ENCODE results near the gene NGRN. TPM values are rescaled to one million over a fixed set of nuclear protein-coding genes. Genes with fewer than 3 reads are reported as not detected.
A peak's percentile ranks its signal among the peaks of the same experiment; 100 is the strongest.
"Not testable (repeated sequence)": the region's sequence is repeated elsewhere in the genome, so short reads cannot be mapped to it uniquely, and the experiment has no call there.

NGRN gene
- total and polyA plus RNA-seq, 7 donors = 188 to 298 (median 212) TPM

DNA sequence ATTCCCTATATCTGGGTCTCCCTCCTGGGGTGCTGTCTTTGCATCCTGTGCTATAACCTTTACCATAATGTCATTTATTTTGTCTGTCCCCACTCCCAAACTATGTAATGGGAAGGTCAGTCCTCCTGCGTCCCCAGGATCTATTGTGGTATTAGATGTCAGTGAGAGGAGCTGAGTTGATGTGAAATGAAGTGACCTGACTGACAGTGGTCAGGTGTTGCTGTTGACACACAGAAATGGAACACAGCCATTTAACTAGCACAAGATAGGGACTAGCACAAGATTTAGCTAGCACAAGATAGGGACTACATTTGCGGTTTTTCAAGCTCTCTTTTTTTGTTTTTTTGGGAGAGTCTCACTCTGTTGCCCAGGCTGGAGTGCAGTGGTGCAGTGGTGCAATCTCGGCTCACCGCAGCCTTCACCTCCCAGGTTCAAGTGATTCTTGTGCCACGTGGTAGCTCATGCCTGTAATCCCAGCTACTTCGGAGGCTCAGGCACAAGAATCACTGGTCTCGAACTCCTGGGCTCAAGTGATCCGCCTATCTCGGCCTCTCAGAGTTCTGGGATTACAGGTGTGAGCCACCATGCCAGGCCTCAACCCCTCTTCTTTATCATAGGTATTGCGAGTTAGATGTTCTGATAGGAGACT is 5.2 kb downstream of the NGRN start:
- no peaks in the 10 kb centered on the region for H3K27me3 ChIP-seq (ENCODE audit: insufficient read depth in 3 of 3, low read length in 2 of 3)
- TF ChIP-seq, protein P1, sequence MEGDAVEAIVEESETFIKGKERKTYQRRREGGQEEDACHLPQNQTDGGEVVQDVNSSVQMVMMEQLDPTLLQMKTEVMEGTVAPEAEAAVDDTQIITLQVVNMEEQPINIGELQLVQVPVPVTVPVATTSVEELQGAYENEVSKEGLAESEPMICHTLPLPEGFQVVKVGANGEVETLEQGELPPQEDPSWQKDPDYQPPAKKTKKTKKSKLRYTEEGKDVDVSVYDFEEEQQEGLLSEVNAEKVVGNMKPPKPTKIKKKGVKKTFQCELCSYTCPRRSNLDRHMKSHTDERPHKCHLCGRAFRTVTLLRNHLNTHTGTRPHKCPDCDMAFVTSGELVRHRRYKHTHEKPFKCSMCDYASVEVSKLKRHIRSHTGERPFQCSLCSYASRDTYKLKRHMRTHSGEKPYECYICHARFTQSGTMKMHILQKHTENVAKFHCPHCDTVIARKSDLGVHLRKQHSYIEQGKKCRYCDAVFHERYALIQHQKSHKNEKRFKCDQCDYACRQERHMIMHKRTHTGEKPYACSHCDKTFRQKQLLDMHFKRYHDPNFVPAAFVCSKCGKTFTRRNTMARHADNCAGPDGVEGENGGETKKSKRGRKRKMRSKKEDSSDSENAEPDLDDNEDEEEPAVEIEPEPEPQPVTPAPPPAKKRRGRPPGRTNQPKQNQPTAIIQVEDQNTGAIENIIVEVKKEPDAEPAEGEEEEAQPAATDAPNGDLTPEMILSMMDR (IDR thresholded peaks at IDR 0.05) = no peak
- peaks cover 5 to 71% of the 10 kb centered on the region in 2 donors for H3K36me3 ChIP-seq (ENCODE audit: insufficient read depth in 1 of 2, low read depth in 1 of 2)
- WGBS, 3 donors = 43 to 52% (median 46%) methylated on average over 10 of the region's 10 CpGs
- peaks cover 67% of the 10 kb centered on the region for H3K4me1 ChIP-seq
- ATAC-seq = peak; percentile 75 to 84 (median 83)
- peak overlapping the region; percentile 85 for H3K27ac ChIP-seq
- no peak for DNase-seq
- intact Hi-C loops (cut with DNase I) = no loop called here
- H3K9me3 ChIP-seq = no peaks in the 10 kb centered on the region
- H3K4me3 ChIP-seq = peak overlapping the region; percentile 39

DNA sequence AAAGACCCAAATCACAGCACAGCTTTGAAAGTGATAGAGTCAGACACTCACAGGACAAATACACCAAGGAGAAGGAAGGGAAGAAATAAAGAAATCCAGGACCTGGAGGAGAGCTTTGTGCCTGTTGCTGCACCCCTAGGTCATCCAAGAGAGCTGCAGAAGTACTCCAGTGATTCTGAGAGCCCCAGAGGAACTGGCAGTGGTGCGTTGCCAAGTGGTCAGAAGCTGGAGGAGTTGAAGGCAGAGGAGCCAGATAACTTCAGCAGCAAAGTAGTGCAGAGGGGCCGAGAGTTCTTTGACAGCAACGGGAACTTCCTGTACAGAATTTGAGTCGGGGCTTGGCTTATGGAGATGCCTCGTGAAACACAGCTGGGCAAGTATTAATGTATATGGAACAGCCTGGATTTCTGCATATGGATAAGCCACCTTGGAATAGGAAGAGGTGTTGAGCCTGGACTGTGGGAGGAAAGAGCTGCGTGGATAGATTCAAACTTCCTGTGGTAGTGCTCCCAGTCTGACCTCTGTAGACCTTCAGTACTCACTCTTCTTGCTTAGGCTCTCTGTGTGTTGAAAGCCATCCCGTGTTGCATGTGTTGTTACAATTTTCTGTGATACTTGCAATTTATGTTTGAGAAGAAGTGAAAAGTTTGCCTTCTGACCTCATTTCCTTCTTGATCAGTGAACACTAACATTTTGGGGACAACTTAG is 6.1 kb downstream of the NGRN start:
- ATAC-seq = peak in 3 of 4 donors; percentile 27 to 55 (median 43)
- Histone ChIP-seq H3K4me1 (peaks cover 67% of the 10 kb centered on the region), H3K4me3 (peak overlapping the region; percentile 39), H3K36me3 (ENCODE audit: insufficient read depth in 1 of 2, low read depth in 1 of 2) (peaks cover 5 to 71% of the 10 kb centered on the region in 2 donors), H3K9me3 (no peaks in the 10 kb centered on the region), H3K27me3 (ENCODE audit: insufficient read depth in 3 of 3, low read length in 2 of 3) (no peaks in the 10 kb centered on the region), H3K27ac (peak overlapping the region; percentile 85)
- intact Hi-C loops (cut with DNase I) = no loop called here
- 36 to 57% (median 40%) methylated on average over 7 of the region's 7 CpGs for WGBS, 3 donors
- no peak for DNase-seq
- TF ChIP-seq, protein P1 (IDR thresholded peaks at IDR 0.05) = no peak

DNA sequence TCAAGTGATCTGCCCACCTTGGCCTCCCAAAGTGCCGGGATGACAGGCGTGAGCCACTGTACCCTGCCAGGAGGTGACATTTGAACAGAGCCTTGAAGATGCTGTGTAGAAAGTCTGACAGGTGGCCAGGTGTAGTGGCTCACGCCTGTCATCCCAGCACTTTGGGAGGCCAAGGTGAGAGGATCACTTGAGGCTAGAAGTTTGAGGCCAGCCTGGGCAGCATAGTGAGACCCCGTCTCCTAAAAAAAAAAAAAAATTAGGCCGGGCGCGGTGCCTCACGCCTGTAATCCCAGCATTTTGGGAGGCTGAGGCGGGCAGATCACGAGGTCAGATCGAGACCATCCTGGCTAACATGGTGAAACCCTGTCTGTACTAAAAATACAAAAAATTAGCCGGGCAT is 13.0 kb downstream of the NGRN start:
- H3K9me3 ChIP-seq; H3K27me3 ChIP-seq (ENCODE audit: insufficient read depth in 3 of 3, low read length in 2 of 3); H3K4me1 ChIP-seq; ATAC-seq; H3K4me3 ChIP-seq; DNase-seq; H3K27ac ChIP-seq; intact Hi-C loops (cut with DNase I); H3K36me3 ChIP-seq (ENCODE audit: insufficient read depth in 1 of 2, low read depth in 1 of 2): not testable (repeated sequence)
- WGBS, 3 donors = 97 to 98% (median 98%) methylated on average over 12 of the region's 12 CpGs

DNA sequence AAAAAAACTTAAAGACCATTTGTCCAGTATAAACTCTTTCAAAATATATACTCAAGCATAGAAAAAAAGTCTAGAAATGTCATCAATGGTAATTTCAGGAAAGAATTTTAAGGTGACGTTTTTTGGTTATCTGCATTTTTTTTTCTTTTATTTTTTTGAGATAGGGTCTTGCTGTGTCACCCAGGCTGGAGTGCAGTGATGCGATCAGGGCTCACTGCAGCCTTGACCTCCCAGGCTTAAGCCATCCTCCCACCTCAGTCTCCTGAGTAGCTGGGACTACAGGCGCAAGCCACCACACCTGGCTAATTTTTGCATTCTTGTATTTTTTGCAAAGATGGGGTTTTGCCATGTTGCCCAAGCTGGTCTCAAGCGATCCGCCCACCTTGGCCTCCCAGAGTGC is 15.3 kb downstream of the NGRN start:
- H3K27me3 ChIP-seq (ENCODE audit: insufficient read depth in 3 of 3, low read length in 2 of 3); H3K4me1 ChIP-seq; ATAC-seq; H3K36me3 ChIP-seq (ENCODE audit: insufficient read depth in 1 of 2, low read depth in 1 of 2); H3K4me3 ChIP-seq; H3K27ac ChIP-seq; H3K9me3 ChIP-seq; intact Hi-C loops (cut with DNase I); DNase-seq: not testable (repeated sequence)
- WGBS, 3 donors = 80 to 94% (median 85%) methylated on average over 5 of the region's 5 CpGs

DNA sequence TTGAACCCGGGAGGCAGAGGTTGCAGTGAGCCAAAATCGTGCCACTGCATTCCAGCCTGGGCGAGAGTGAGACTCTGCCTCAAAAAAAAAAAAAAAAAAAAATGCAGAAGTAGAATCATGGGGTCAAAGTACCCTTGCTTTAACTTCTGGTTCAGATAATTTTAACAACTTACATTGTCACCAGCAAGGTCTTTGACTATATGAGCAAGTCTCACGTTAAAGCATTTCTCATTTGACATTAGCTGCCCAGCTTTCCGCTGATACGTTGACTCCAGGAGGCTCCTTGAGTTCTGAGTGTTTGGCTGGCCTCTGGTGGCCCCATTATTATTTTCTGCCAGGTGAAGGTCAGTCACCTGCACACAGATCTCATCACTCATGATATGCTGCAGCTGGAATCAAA is 16.2 kb downstream of the NGRN start:
- H3K27ac ChIP-seq; H3K36me3 ChIP-seq (ENCODE audit: insufficient read depth in 1 of 2, low read depth in 1 of 2); DNase-seq; H3K4me1 ChIP-seq; H3K27me3 ChIP-seq (ENCODE audit: insufficient read depth in 3 of 3, low read length in 2 of 3); H3K4me3 ChIP-seq; ATAC-seq; H3K9me3 ChIP-seq; intact Hi-C loops (cut with DNase I): not testable (repeated sequence)
- 74 to 80% (median 75%) methylated on average over 6 of the region's 6 CpGs for WGBS, 3 donors

DNA sequence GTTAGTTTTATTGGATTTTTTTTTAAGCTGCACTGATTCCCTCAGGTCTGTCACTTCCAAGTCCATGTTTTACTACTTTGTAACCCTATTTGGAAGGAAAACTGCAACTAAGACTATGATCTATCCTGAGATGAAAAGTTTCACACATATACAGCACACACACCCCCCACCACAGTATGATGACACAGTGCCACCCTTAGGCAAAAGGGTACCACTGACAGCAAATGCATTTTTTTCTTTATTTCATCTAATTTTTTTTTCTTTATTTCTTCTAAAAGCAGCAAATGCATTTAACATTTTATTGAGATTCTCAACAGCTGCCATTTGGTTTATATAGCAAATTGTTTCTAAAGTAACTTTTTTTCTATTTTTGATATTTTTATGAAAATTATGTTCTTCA is 21.2 kb downstream of the NGRN start:
- DNase-seq = no peak
- Histone ChIP-seq H3K9me3 (no peaks in the 10 kb centered on the region), H3K36me3 (ENCODE audit: insufficient read depth in 1 of 2, low read depth in 1 of 2) (no peaks in the 10 kb centered on the region), H3K27ac (no peak overlapping the region), H3K4me3 (no peak overlapping the region), H3K27me3 (ENCODE audit: insufficient read depth in 3 of 3, low read length in 2 of 3) (no peaks in the 10 kb centered on the region), H3K4me1 (no peaks in the 10 kb centered on the region)
- TF ChIP-seq, protein P1 (IDR thresholded peaks at IDR 0.05) = peak; percentile 26
- no peak for ATAC-seq
- intact Hi-C loops (cut with DNase I) = no loop called here

Data from psoas muscle (tissue), 8 donors.